Measurements from ENCODE around the gene PPM1D.
A peak's percentile ranks its signal among the peaks of the same experiment; 100 is the strongest.

Gene PPM1D

DNA sequence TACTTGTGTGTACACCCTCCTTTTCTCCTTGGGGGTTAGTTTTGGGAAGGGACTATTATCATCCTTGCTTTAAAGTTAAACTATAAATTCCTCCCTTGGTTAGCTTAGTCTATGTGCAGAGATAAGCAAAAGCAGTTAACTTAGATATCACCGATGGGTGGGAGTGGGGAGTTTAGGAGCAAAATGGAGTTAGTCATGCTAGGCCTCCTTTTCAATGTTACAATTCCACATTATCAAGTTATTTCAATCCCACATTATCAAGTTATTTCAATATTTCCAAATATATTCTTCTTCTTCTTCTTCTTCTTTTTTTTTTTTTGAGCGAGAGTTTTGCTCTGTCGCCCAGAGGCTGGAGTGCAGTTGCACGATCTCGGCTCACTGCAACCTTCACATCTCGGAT is 76.0 kb downstream of the PPM1D start:
- H3K4me3 ChIP-seq (ENCODE audit: control insufficient read depth, low read depth, low read length): no peak overlapping the region
- TF ChIP-seq, protein P1, sequence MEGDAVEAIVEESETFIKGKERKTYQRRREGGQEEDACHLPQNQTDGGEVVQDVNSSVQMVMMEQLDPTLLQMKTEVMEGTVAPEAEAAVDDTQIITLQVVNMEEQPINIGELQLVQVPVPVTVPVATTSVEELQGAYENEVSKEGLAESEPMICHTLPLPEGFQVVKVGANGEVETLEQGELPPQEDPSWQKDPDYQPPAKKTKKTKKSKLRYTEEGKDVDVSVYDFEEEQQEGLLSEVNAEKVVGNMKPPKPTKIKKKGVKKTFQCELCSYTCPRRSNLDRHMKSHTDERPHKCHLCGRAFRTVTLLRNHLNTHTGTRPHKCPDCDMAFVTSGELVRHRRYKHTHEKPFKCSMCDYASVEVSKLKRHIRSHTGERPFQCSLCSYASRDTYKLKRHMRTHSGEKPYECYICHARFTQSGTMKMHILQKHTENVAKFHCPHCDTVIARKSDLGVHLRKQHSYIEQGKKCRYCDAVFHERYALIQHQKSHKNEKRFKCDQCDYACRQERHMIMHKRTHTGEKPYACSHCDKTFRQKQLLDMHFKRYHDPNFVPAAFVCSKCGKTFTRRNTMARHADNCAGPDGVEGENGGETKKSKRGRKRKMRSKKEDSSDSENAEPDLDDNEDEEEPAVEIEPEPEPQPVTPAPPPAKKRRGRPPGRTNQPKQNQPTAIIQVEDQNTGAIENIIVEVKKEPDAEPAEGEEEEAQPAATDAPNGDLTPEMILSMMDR (IDR thresholded peaks at IDR 0.05; ENCODE audit: control insufficient read depth, insufficient read depth, low read depth, low read length, missing control alignments): no peak
- no peak for DNase-seq (ENCODE audit: low read depth)

DNA sequence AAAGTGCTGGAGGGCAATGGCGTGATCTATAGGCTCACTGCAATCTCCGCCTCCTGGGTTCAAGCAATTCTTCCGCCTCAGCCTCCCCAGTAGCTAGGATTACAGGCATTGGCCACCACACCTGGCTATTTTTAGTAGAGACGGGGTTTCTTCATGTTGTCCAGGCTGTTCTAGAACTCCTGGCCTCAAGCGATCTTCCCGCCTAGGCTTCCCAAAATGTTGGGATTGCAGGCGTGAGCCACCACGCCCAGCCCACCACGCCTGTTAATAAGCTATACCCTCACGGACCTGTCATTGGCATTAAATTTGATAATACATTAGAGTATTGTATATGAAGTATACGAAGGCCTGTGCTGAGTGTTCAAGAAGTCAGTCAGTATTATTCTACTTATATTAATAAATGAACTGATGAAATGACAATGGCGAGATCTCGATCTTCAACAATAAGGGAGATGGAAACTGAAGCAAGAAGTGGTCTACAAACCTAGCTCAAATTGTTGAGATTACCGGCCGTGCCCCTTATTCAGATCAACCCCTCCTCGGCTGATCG is 76.8 kb downstream of the PPM1D start:
- peak overlapping the region; percentile 84 for H3K4me3 ChIP-seq (ENCODE audit: control insufficient read depth, low read depth, low read length)
- TF ChIP-seq, protein P1 (IDR thresholded peaks at IDR 0.05; ENCODE audit: control insufficient read depth, insufficient read depth, low read depth, low read length, missing control alignments): no peak
- DNase-seq (ENCODE audit: low read depth): no peak

DNA sequence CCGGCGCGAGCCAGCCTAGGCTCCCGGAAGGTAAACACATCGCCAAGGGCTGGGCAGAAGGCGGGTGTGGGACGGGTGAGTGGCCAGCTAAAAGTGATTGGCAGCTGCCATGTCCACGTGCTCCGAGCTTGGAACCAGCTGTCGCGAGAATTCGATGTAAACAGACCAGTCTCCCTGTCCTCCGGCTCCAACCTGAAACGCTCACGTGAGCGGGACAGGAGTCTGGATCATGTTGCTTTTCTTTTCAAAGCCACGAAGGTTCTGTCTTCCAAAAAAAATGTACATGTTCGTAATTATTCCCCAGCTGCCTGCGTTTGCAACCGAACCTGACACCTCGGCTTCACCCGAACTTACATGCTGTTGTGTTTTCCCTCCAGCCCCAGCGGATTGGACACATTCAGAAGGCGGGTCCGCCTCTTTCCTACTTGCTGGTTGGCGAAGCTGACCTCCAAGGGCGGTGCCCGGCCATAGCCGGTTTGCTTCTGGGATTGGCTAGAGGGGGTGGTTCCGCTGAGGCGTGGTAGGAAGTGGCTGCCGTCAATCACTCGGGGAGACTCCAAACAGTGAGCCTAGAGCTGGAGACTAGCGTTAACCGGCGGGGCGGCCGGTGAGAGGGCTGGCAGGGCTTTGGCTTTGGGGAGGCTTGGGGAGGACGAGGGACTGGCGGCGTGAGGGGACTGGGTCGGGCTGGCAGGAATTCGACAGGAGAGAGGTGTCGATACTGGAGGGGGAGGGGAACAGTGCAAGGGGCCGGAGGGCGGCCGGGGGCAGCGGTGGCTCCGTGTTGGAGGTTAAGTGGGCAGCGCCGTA is 77.5 kb downstream of the PPM1D start, which contains the start of gene BCAS3:
Gene BCAS3, plus strand, starts transcription at position 544 of the 810 bp plus-strand sequence.
- peak within 1 kb of the TSS; percentile 84 for H3K4me3 ChIP-seq (ENCODE audit: control insufficient read depth, low read depth, low read length)

DNA sequence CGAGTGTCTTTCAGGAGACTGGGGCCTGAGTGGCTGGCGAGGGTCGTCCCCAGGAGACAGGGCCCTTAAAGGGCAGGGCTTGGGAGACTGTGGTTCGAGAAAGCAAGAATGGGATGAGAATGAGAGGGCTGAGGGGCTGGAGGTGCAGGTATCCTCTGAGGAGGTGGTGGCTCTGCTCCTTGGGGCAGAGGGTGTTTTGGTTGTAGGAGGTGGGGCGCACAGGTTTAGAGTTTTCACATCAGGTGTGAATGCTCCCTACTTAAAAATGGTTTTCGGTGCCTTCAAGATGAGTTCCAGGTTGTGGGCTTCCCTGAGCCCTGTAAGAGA is 78.1 kb downstream of the PPM1D start:
- peak overlapping the region; percentile 84 for H3K4me3 ChIP-seq (ENCODE audit: control insufficient read depth, low read depth, low read length)
- TF ChIP-seq, protein P1 (IDR thresholded peaks at IDR 0.05; ENCODE audit: control insufficient read depth, insufficient read depth, low read depth, low read length, missing control alignments): no peak
- DNase-seq (ENCODE audit: low read depth): no peak

More for the DNA sequence above, 77.5 kb downstream of the PPM1D start, which contains the start of gene BCAS3:
- TF ChIP-seq, protein P1 (IDR thresholded peaks at IDR 0.05; ENCODE audit: control insufficient read depth, insufficient read depth, low read depth, low read length, missing control alignments): no peak
- DNase-seq (ENCODE audit: low read depth): peak; percentile 96

DNA sequence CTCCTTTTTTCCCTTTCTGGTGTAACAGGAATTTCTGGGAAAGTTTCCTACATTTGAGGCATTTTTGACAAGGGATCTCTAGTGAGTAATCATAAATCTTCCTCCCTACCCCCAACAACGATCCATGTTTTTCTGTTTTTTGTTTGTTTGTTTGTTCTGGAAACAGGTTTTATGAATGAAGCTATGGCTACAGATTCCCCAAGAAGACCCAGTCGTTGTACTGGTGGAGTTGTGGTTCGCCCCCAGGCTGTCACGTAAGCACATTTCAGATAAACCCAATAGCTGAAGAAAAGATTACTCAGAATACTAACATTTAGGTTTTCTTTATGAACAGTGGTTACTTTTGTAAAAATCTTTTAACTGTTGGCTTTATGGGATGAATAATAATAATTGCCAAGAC is 79.3 kb downstream of the PPM1D start:
- DNase-seq (ENCODE audit: low read depth): no peak
- H3K4me3 ChIP-seq (ENCODE audit: control insufficient read depth, low read depth, low read length): no peak overlapping the region
- TF ChIP-seq, protein P1 (IDR thresholded peaks at IDR 0.05; ENCODE audit: control insufficient read depth, insufficient read depth, low read depth, low read length, missing control alignments): no peak

DNA sequence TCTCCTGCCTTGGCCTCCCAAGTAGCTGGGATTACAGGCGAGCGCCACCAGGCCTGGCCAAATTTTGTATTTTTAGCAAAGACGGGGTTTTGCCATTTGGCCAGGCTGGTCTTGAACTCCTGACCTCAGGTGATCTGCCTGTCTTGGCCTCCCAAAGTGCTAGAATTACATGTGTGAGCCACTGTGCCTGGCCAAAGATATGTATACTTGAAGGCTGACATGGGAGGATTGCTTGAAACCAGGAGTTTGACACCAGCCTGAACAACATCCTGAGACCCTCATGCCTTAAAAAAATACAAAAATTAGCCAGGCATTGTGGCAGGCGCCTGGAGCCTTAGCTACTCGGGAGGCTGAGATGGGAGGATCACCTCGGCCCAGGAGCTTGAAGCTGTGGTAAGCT is 80.8 kb downstream of the PPM1D start:
- TF ChIP-seq, protein P1 (IDR thresholded peaks at IDR 0.05; ENCODE audit: control insufficient read depth, insufficient read depth, low read depth, low read length, missing control alignments): no peak
- no peak for DNase-seq (ENCODE audit: low read depth)
- H3K4me3 ChIP-seq (ENCODE audit: control insufficient read depth, low read depth, low read length): no peak overlapping the region
